ENCODE measurements around the gene KCNMA1.

The KCNMA1 gene

DNA sequence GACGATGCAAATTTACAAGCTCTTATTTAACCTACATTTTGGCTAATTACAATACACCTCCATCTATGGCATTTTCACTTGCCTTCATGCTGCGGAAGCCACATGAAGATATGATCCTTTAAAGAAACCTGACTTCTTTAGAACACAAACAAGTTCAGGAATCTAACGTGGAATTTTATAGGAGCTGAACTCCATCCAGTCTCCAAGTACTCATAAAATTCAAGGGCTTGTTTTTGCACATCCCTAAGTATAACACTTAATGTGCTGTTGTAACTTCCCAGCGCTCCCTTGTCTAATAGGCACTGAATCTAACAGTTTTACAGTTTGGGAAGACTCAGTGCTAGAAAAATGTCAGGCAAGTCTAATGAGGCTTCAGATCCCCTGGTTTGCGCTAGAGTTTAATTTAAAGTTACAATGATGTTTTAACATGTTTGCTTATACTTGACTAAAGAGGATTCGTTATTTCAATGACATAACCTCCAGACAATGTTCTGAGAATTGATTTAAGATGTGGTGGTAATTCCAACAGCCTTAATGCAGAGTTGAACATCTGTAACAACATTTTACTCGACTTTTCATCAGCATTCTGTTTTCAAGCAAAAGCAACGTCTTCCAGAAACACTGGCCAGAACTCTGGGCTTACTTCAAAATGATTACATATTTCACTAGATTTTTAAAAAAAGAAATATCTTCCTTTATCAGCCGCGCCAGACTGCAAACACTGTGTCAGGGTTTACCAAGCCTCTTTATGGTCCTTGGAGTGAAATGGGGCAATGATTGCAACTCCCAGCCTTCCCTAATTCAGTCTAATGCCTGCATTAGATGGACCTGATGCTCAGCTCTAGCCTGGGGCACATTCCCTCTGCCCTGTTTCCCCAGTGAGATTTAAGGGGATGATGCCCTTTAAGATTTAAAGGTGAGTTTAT, 664.3 kb downstream of the KCNMA1 start:
- Histone ChIP-seq H3K36me3 (ENCODE audit: control insufficient read depth in 2 of 2, insufficient read depth in 2 of 2, low read length in 2 of 2) (no peaks in the 10 kb centered on the region), H3K4me1 (ENCODE audit: control insufficient read depth in 2 of 2, insufficient read depth in 2 of 2, low read length in 2 of 2) (peaks cover 0 to 6% of the 10 kb centered on the region in 2 donors), H3K27ac (ENCODE audit: low read depth in 2 of 2, low read length in 2 of 2) (no peak overlapping the region)

DNA sequence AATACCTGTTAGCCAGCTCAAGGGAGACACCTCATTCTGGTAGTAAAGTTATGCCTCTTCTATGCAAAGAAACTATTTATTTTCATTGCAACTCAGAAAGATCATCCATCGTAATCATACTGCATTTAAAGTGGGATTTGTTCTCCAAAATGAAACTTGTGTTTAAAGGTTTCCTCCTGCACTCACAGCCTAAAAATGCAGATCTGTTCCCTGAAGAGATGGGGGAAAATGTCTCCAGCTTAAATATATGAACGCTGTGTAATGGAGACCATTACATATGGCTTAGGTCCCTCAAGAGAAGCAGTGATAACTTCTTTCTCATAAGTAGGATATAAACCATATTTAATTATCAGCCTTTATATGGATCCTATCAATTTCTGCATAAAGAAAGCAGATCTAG, 665.1 kb downstream of the KCNMA1 start:
- no peaks in the 10 kb centered on the region for H3K9me3 ChIP-seq (ENCODE audit: control insufficient read depth in 2 of 2, low read length in 2 of 2)
- H3K36me3 ChIP-seq (ENCODE audit: control insufficient read depth in 2 of 2, insufficient read depth in 2 of 2, low read length in 2 of 2), result no peaks in the 10 kb centered on the region
- no peak overlapping the region for H3K4me3 ChIP-seq (ENCODE audit: low read length in 2 of 2)
- H3K27me3 ChIP-seq (ENCODE audit: control insufficient read depth in 2 of 2, insufficient read depth in 2 of 2, low read length in 2 of 2), result no peaks in the 10 kb centered on the region
- no peak overlapping the region for H3K9ac ChIP-seq (ENCODE audit: low read depth in 1 of 2, low read length in 2 of 2)
- peaks cover 0 to 6% of the 10 kb centered on the region in 2 donors for H3K4me1 ChIP-seq (ENCODE audit: control insufficient read depth in 2 of 2, insufficient read depth in 2 of 2, low read length in 2 of 2)
- no peak overlapping the region for H3K27ac ChIP-seq (ENCODE audit: low read depth in 2 of 2, low read length in 2 of 2)

More for the DNA sequence above, 664.3 kb downstream of the KCNMA1 start:
- H3K9ac ChIP-seq (ENCODE audit: low read depth in 1 of 2, low read length in 2 of 2), result no peak overlapping the region
- no peaks in the 10 kb centered on the region for H3K27me3 ChIP-seq (ENCODE audit: control insufficient read depth in 2 of 2, insufficient read depth in 2 of 2, low read length in 2 of 2)
- no peak overlapping the region for H3K4me3 ChIP-seq (ENCODE audit: low read length in 2 of 2)
- no peaks in the 10 kb centered on the region for H3K9me3 ChIP-seq (ENCODE audit: control insufficient read depth in 2 of 2, low read length in 2 of 2)

DNA sequence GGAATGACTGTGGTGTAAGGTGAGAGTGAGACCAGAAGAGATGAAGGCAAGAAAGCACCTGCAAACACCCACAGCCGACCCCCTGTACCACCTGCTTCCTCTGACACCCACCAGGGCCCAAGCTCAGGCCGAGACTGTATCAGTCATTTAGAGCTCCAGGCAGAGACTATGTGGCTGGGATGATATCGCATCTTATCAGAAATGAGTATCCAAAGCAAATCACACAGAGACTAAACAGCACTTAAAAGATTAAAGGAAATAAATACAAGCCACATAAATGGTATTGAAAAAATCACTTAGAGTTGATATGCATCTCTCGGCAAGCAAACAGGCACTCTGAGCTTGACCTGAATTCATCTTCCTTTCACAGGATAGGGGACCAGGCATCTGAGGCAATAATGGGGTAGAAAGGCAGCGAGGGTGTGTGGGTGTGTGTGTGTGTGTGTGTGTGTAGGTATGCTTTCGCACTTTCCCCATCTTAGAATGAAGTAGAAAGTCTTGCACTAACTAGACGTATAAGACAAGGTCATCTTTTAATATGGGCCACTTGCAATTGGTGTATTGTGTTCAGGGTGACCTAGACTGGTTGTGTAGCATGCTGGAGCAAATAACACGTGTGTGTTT, 665.9 kb downstream of the KCNMA1 start:
- Histone ChIP-seq H3K9ac (ENCODE audit: low read depth in 1 of 2, low read length in 2 of 2) (no peak overlapping the region), H3K36me3 (ENCODE audit: control insufficient read depth in 2 of 2, insufficient read depth in 2 of 2, low read length in 2 of 2) (no peaks in the 10 kb centered on the region), H3K27ac (ENCODE audit: low read depth in 2 of 2, low read length in 2 of 2) (no peak overlapping the region), H3K4me1 (ENCODE audit: control insufficient read depth in 2 of 2, insufficient read depth in 2 of 2, low read length in 2 of 2) (peaks cover 0 to 6% of the 10 kb centered on the region in 2 donors), H3K27me3 (ENCODE audit: control insufficient read depth in 2 of 2, insufficient read depth in 2 of 2, low read length in 2 of 2) (no peaks in the 10 kb centered on the region), H3K9me3 (ENCODE audit: control insufficient read depth in 2 of 2, low read length in 2 of 2) (no peaks in the 10 kb centered on the region), H3K4me3 (ENCODE audit: low read length in 2 of 2) (no peak overlapping the region)

GRCh38 chr10:76970711-76971519, 666.7 kb downstream of the KCNMA1 start:
- no peaks in the 10 kb centered on the region for H3K27me3 ChIP-seq (ENCODE audit: control insufficient read depth in 2 of 2, insufficient read depth in 2 of 2, low read length in 2 of 2)
- no peak overlapping the region for H3K27ac ChIP-seq (ENCODE audit: low read depth in 2 of 2, low read length in 2 of 2)
- no peak overlapping the region for H3K4me3 ChIP-seq (ENCODE audit: low read length in 2 of 2)
- no peaks in the 10 kb centered on the region for H3K36me3 ChIP-seq (ENCODE audit: control insufficient read depth in 2 of 2, insufficient read depth in 2 of 2, low read length in 2 of 2)
- no peak overlapping the region for H3K9ac ChIP-seq (ENCODE audit: low read depth in 1 of 2, low read length in 2 of 2)
- H3K4me1 ChIP-seq (ENCODE audit: control insufficient read depth in 2 of 2, insufficient read depth in 2 of 2, low read length in 2 of 2), result peaks cover 0 to 6% of the 10 kb centered on the region in 2 donors
- H3K9me3 ChIP-seq (ENCODE audit: control insufficient read depth in 2 of 2, low read length in 2 of 2), result no peaks in the 10 kb centered on the region

GRCh38 chr10:76969366-76969948, 668.2 kb downstream of the KCNMA1 start:
- peaks cover 0 to 6% of the 10 kb centered on the region in 2 donors for H3K4me1 ChIP-seq (ENCODE audit: control insufficient read depth in 2 of 2, insufficient read depth in 2 of 2, low read length in 2 of 2)
- H3K27ac ChIP-seq (ENCODE audit: low read depth in 2 of 2, low read length in 2 of 2), result no peak overlapping the region
- no peaks in the 10 kb centered on the region for H3K27me3 ChIP-seq (ENCODE audit: control insufficient read depth in 2 of 2, insufficient read depth in 2 of 2, low read length in 2 of 2)
- no peak overlapping the region for H3K9ac ChIP-seq (ENCODE audit: low read depth in 1 of 2, low read length in 2 of 2)
- H3K4me3 ChIP-seq (ENCODE audit: low read length in 2 of 2), result no peak overlapping the region
- no peaks in the 10 kb centered on the region for H3K9me3 ChIP-seq (ENCODE audit: control insufficient read depth in 2 of 2, low read length in 2 of 2)
- H3K36me3 ChIP-seq (ENCODE audit: control insufficient read depth in 2 of 2, insufficient read depth in 2 of 2, low read length in 2 of 2), result no peaks in the 10 kb centered on the region

- H3K27me3 ChIP-seq (ENCODE audit: control insufficient read depth in 2 of 2, insufficient read depth in 2 of 2, low read length in 2 of 2), result no peaks in the 10 kb centered on the region
- no peak overlapping the region for H3K27ac ChIP-seq (ENCODE audit: low read depth in 2 of 2, low read length in 2 of 2)
- H3K36me3 ChIP-seq (ENCODE audit: control insufficient read depth in 2 of 2, insufficient read depth in 2 of 2, low read length in 2 of 2), result no peaks in the 10 kb centered on the region
- H3K9me3 ChIP-seq (ENCODE audit: control insufficient read depth in 2 of 2, low read length in 2 of 2), result no peaks in the 10 kb centered on the region
- H3K9ac ChIP-seq (ENCODE audit: low read depth in 1 of 2, low read length in 2 of 2), result no peak overlapping the region
- no peak overlapping the region for H3K4me3 ChIP-seq (ENCODE audit: low read length in 2 of 2)
- peaks cover 0 to 6% of the 10 kb centered on the region in 2 donors for H3K4me1 ChIP-seq (ENCODE audit: control insufficient read depth in 2 of 2, insufficient read depth in 2 of 2, low read length in 2 of 2)
Observed at GRCh38 chr10:76968483-76968882, 669.1 kb downstream of the KCNMA1 start.

DNA sequence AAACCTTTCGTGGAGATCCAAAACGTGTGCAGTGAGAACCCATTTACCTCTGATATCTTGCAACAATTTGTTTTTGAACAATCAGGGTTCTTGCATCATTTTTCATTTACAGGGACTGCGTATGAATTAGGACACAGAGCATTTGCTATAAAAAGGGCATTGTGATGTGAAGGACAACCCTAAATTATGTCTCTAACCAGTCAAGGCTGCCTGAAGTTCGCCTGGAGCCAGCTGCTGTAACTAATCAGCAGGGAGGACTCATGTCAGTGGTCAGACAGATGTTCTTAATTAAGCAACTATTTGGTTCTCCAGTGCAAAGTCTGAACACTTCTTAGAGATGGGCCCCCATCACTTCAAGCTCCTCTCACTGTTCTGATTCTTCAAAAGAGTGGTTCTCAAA, 674.8 kb downstream of the KCNMA1 start:
- H3K36me3 ChIP-seq (ENCODE audit: control insufficient read depth in 2 of 2, insufficient read depth in 2 of 2, low read length in 2 of 2), result no peaks in the 10 kb centered on the region
- H3K4me1 ChIP-seq (ENCODE audit: control insufficient read depth in 2 of 2, insufficient read depth in 2 of 2, low read length in 2 of 2), result no peaks in the 10 kb centered on the region
- H3K27me3 ChIP-seq (ENCODE audit: control insufficient read depth in 2 of 2, insufficient read depth in 2 of 2, low read length in 2 of 2), result no peaks in the 10 kb centered on the region
- no peak overlapping the region for H3K9ac ChIP-seq (ENCODE audit: low read depth in 1 of 2, low read length in 2 of 2)
- H3K27ac ChIP-seq (ENCODE audit: low read depth in 2 of 2, low read length in 2 of 2), result no peak overlapping the region
- H3K9me3 ChIP-seq (ENCODE audit: control insufficient read depth in 2 of 2, low read length in 2 of 2), result no peaks in the 10 kb centered on the region
- no peak overlapping the region for H3K4me3 ChIP-seq (ENCODE audit: low read length in 2 of 2)

- H3K9me3 ChIP-seq (ENCODE audit: control insufficient read depth in 2 of 2, low read length in 2 of 2), result no peaks in the 10 kb centered on the region
- no peaks in the 10 kb centered on the region for H3K36me3 ChIP-seq (ENCODE audit: control insufficient read depth in 2 of 2, insufficient read depth in 2 of 2, low read length in 2 of 2)
- no peak overlapping the region for H3K4me3 ChIP-seq (ENCODE audit: low read length in 2 of 2)
- no peak overlapping the region for H3K9ac ChIP-seq (ENCODE audit: low read depth in 1 of 2, low read length in 2 of 2)
- no peaks in the 10 kb centered on the region for H3K4me1 ChIP-seq (ENCODE audit: control insufficient read depth in 2 of 2, insufficient read depth in 2 of 2, low read length in 2 of 2)
- H3K27ac ChIP-seq (ENCODE audit: low read depth in 2 of 2, low read length in 2 of 2), result no peak overlapping the region
- H3K27me3 ChIP-seq (ENCODE audit: control insufficient read depth in 2 of 2, insufficient read depth in 2 of 2, low read length in 2 of 2), result no peaks in the 10 kb centered on the region
Observed at GRCh38 chr10:76961841-76962240, 675.8 kb downstream of the KCNMA1 start.

DNA sequence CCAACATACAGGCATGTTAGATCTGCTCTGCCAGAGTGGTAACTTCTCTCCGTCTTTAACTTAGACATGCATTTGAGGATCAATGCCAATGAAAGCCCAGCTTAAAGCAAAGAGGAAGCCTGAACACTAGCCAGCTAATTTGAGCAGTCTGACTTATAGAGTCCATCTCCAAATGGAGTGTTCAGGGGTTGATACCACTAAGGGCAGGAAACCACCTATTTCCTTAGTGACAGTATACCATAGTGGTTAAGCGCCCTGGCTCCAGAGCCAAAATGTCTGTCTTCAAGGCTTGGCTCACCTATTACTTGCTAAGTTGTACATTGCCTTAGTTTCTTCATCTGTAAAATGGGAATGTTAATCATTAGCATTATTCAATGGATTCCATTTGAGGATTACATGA, 678.5 kb downstream of the KCNMA1 start:
- Histone ChIP-seq H3K27ac (ENCODE audit: low read depth in 2 of 2, low read length in 2 of 2) (no peak overlapping the region), H3K9me3 (ENCODE audit: control insufficient read depth in 2 of 2, low read length in 2 of 2) (no peaks in the 10 kb centered on the region), H3K27me3 (ENCODE audit: control insufficient read depth in 2 of 2, insufficient read depth in 2 of 2, low read length in 2 of 2) (no peaks in the 10 kb centered on the region), H3K4me1 (ENCODE audit: control insufficient read depth in 2 of 2, insufficient read depth in 2 of 2, low read length in 2 of 2) (no peaks in the 10 kb centered on the region), H3K36me3 (ENCODE audit: control insufficient read depth in 2 of 2, insufficient read depth in 2 of 2, low read length in 2 of 2) (no peaks in the 10 kb centered on the region), H3K9ac (ENCODE audit: low read depth in 1 of 2, low read length in 2 of 2) (no peak overlapping the region), H3K4me3 (ENCODE audit: low read length in 2 of 2) (no peak overlapping the region)
